ENCODE data around the gene GLI3. TPM values are rescaled to one million over a fixed set of nuclear protein-coding genes. Genes with fewer than 3 reads are reported as not detected.

Gene GLI3
- total RNA-seq, 1 donor from 2014 or later: 57.0 TPM

DNA sequence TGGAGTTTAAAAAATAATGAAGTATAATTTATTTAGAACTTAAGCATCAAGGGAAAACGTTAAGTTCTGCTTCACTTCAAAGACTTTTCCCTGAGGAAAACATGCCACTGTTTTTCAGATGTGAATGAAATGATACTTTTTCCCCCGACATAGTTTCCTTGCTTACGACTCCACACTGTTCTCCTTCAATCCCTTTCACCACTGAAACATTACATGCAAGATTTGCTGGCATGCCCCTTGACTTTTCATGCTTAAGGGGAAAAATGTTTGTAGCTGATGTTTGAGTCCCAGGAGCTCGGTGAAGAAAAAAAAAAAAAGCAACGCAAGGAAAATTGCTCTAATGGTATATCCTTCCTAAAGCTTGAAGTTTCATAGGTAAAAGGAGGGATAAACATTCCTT, 10.0 kb downstream of the GLI3 start:
- no peak overlapping the region for H3K27ac Mint-ChIP-seq (ENCODE audit: unreplicated experiment)
- no peaks in the 10 kb centered on the region for H3K27me3 Mint-ChIP-seq (ENCODE audit: unreplicated experiment)
- H3K36me3 Mint-ChIP-seq (ENCODE audit: unreplicated experiment): peaks cover 29% of the 10 kb centered on the region

GRCh38 chr7:42226354-42226941, 10.6 kb downstream of the GLI3 start:
- Mint-ChIP-seq H3K9me3 (ENCODE audit: unreplicated experiment) (no peaks in the 10 kb centered on the region), H3K36me3 (ENCODE audit: unreplicated experiment) (peaks cover 30% of the 10 kb centered on the region), H3K27me3 (ENCODE audit: unreplicated experiment) (no peaks in the 10 kb centered on the region), H3K4me1 (ENCODE audit: unreplicated experiment) (peaks cover 43% of the 10 kb centered on the region), H3K27ac (ENCODE audit: unreplicated experiment) (peak overlapping the region; percentile 57), H3K4me3 (ENCODE audit: unreplicated experiment) (no peak overlapping the region)
- TF ChIP-seq, protein P1, sequence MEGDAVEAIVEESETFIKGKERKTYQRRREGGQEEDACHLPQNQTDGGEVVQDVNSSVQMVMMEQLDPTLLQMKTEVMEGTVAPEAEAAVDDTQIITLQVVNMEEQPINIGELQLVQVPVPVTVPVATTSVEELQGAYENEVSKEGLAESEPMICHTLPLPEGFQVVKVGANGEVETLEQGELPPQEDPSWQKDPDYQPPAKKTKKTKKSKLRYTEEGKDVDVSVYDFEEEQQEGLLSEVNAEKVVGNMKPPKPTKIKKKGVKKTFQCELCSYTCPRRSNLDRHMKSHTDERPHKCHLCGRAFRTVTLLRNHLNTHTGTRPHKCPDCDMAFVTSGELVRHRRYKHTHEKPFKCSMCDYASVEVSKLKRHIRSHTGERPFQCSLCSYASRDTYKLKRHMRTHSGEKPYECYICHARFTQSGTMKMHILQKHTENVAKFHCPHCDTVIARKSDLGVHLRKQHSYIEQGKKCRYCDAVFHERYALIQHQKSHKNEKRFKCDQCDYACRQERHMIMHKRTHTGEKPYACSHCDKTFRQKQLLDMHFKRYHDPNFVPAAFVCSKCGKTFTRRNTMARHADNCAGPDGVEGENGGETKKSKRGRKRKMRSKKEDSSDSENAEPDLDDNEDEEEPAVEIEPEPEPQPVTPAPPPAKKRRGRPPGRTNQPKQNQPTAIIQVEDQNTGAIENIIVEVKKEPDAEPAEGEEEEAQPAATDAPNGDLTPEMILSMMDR (IDR thresholded peaks at IDR 0.05): no peak
- DNase-seq (ENCODE audit: extremely low spot score, unreplicated experiment): no peak

More for the DNA sequence above, 10.0 kb downstream of the GLI3 start:
- TF ChIP-seq, protein P1 (IDR thresholded peaks at IDR 0.05): no peak
- peak overlapping the region; percentile 24 for H3K4me3 Mint-ChIP-seq (ENCODE audit: unreplicated experiment)
- H3K9me3 Mint-ChIP-seq (ENCODE audit: unreplicated experiment): no peaks in the 10 kb centered on the region
- DNase-seq (ENCODE audit: extremely low spot score, unreplicated experiment): no peak
- peaks cover 49% of the 10 kb centered on the region for H3K4me1 Mint-ChIP-seq (ENCODE audit: unreplicated experiment)

- no peak for DNase-seq (ENCODE audit: extremely low spot score, unreplicated experiment)
- no peaks in the 10 kb centered on the region for H3K27me3 Mint-ChIP-seq (ENCODE audit: unreplicated experiment)
- peaks cover 44% of the 10 kb centered on the region for H3K36me3 Mint-ChIP-seq (ENCODE audit: unreplicated experiment)
- H3K4me3 Mint-ChIP-seq (ENCODE audit: unreplicated experiment): no peak overlapping the region
- no peak overlapping the region for H3K27ac Mint-ChIP-seq (ENCODE audit: unreplicated experiment)
- no peaks in the 10 kb centered on the region for H3K9me3 Mint-ChIP-seq (ENCODE audit: unreplicated experiment)
- TF ChIP-seq, protein P1 (IDR thresholded peaks at IDR 0.05): no peak
- peaks cover 38% of the 10 kb centered on the region for H3K4me1 Mint-ChIP-seq (ENCODE audit: unreplicated experiment)
Observed at GRCh38 chr7:42224391-42225003, 12.5 kb downstream of the GLI3 start.

DNA sequence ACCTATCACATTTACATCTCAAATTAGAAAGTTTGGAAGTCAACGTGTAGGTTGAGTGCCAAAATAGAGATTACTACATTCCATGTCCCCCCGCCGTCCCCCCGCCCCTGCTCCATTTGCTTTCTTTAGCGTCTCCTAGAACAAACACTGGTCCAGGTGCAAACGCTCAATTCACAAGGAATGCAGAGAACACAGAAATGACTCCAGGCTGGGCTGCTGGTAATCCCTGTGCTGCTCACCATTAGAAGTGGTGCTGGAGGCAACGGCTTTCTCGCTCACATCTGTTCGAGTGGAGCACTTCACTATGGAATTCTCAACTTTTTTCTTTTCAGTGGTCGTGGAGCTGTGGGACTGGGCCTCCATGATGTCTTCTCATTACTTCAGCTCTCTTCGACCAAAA, 14.1 kb downstream of the GLI3 start:
- H3K36me3 Mint-ChIP-seq (ENCODE audit: unreplicated experiment): peaks cover 53% of the 10 kb centered on the region
- peaks cover 34% of the 10 kb centered on the region for H3K4me1 Mint-ChIP-seq (ENCODE audit: unreplicated experiment)
- H3K27me3 Mint-ChIP-seq (ENCODE audit: unreplicated experiment): no peaks in the 10 kb centered on the region
- no peaks in the 10 kb centered on the region for H3K9me3 Mint-ChIP-seq (ENCODE audit: unreplicated experiment)
- TF ChIP-seq, protein P1 (IDR thresholded peaks at IDR 0.05): no peak
- no peak overlapping the region for H3K27ac Mint-ChIP-seq (ENCODE audit: unreplicated experiment)
- no peak for DNase-seq (ENCODE audit: extremely low spot score, unreplicated experiment)
- no peak overlapping the region for H3K4me3 Mint-ChIP-seq (ENCODE audit: unreplicated experiment)

- DNase-seq (ENCODE audit: extremely low spot score, unreplicated experiment): no peak
- H3K9me3 Mint-ChIP-seq (ENCODE audit: unreplicated experiment): no peaks in the 10 kb centered on the region
- H3K27ac Mint-ChIP-seq (ENCODE audit: unreplicated experiment): no peak overlapping the region
- H3K27me3 Mint-ChIP-seq (ENCODE audit: unreplicated experiment): no peaks in the 10 kb centered on the region
- H3K4me1 Mint-ChIP-seq (ENCODE audit: unreplicated experiment): peaks cover 31% of the 10 kb centered on the region
- no peak overlapping the region for H3K4me3 Mint-ChIP-seq (ENCODE audit: unreplicated experiment)
- H3K36me3 Mint-ChIP-seq (ENCODE audit: unreplicated experiment): peaks cover 60% of the 10 kb centered on the region
- TF ChIP-seq, protein P1 (IDR thresholded peaks at IDR 0.05): no peak
Observed at GRCh38 chr7:42222125-42222524, 14.9 kb downstream of the GLI3 start.
